Midbrain (tissue), 1 donor: ENCODE data around the gene SERTAD3.
"Not testable (repeated sequence)": the region's sequence is repeated elsewhere in the genome, so short reads cannot be mapped to it uniquely, and the experiment has no call there.

ENCODE experiments used
- DNase-seq: peaks from one replicate; lab custom pipeline; 2025; lab: John Stamatoyannopoulos, UW

SERTAD3 gene

DNA sequence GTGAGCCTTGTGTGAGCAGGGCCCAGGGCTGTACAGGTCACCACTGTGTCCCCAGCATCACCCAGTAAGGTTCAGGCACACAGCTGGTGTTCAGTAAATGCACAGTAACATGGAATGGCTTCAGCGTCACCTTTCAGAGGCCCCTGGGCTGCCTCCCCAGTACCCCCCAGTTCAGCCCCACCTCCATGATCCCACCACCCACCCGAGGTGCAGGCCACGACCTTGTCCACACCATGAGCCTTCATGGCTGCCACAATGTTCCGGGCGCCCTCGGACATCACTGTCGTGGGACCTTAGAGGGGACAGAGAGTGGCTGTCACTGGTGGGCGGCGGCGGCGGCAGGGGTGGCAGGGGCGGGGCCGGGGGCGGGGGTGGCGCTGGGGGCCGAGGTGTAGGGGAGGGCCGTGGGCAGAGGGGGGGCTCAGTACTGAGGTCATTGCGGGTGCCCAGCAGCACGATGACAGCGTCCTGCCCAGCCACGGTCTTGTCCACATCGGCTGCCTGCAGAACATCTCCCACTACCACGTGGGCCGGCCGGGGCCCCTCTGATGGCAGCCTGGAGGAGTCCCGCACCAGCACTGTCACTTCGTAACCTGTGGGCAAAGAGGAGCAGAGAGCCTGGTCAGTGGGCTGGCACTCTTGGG, 13.9 kb upstream of the SERTAD3 start:
- no peak for DNase-seq

DNA sequence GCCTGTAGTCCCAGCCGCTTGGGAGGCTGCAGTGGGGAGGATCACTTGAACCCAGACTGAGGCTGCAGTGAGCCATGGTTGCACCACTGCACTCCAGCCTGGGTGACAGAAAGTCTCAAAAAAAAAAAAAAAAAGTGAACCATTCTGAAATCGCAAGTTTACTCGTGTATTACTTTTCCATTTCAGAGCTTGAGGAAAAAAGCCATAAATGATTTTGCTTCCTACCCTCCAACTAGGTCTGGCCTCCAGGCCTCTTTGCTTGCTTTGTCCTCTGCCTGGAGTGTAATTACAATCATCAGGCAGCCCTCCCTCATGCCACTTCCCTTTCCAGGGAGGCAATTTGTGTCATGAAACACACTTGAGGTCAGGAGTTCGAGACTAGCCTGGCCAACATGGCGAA, 12.9 kb upstream of the SERTAD3 start:
- DNase-seq, result no peak

DNA sequence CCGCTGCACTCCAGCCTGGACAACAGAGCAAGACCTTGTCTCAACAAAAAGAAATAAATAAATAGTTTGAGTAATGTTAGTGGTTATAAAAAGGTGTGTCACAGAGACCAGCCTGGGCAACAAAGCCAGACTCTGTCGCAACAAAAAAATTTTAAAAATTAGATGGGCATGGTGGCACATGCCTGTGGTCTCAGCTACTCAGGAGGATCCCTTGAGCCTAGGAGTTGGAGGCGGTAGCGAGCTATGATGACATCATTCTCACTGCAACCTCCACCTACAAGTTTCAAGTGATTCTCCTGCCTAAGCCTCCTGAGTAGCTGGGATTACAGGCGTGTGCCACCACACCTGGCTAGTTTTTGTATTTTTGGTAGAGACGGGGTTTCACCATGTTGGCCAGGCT, 9.8 kb upstream of the SERTAD3 start:
- DNase-seq, result not testable (repeated sequence)

DNA sequence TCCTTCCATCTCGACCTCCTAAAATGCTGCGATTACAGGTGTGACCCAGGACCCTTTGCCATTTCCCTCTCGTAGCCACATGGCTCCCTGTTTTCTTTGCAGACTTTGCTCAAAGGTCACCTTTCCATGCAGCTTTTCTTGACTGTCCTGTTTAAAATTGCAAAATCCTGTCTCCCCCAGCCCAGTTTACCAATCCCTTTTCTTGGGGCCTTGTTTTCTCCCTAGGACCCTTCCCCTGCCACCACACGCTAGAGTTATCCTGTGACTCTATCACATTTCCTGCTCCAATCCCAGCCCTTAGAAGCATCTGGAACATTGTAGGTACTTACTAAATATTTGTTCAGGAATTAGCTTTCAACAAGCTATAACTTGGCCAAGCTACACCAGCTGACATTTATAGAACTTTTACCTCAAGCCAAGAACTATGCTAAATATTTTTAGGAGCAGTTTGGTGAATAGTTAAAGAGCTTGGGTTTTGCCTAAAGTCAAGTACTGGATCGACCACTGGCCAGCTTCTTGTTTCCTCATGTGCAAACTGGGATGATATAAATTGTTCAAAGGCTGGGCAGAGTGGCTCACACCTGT, 9.1 kb upstream of the SERTAD3 start:
- DNase-seq, result no peak

DNA sequence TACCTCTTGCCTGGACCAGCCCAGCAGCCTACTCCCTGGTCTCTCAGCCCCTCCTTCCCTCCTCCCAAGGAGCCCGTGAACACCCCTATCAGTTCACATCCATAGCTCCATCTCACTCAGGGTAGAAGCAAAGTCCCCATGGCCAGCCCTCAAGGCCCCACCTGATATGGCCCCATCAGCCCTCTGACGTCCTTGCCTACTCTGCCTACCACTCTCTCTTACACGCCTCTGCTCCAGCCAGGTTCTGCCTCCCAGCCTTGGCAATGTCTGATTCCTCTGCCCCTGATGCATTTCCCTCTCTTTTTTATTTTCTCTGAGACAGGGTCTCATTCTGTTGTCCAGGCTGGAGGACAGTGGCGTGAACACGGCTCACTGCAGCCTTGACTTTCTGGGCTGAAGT, 7.9 kb upstream of the SERTAD3 start:
- no peak for DNase-seq

DNA sequence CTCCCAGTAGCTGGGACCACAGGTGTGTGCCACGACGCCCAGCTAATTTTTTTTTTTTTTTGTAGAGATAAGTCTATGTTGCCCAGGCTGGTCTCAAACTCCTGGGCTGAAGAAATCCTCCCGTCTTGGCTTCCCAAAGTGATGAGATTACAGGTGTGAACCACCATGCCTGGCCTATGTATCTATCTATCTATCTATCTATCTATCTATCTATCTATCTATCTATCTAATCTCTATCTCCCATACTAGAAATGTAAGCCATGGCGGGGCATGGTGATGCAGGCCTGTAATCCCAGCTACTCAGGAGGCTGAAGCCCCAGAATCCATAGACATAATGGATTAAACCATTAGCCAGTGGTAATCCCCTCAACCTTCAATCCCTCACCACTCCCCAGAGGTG, 6.5 kb upstream of the SERTAD3 start:
- DNase-seq, result no peak

DNA sequence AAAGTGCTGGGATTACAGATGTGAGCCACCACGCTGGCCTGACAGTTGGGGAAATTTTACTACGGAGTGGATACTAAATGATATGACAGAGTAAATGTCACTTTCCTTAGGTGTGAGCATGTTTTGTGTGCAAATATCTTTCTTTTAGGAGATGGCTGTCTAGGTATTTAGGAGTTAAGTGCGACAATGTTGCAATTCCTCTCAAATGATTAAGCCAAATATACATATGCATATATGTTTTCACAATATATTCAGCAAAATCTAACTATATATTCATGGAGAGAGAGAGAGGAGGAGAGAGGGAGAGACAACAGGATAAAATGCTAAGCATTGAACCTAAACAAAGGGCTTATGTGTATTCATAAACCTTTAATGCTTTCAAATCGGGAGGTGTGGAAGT, 5.4 kb upstream of the SERTAD3 start:
- no peak for DNase-seq

DNA sequence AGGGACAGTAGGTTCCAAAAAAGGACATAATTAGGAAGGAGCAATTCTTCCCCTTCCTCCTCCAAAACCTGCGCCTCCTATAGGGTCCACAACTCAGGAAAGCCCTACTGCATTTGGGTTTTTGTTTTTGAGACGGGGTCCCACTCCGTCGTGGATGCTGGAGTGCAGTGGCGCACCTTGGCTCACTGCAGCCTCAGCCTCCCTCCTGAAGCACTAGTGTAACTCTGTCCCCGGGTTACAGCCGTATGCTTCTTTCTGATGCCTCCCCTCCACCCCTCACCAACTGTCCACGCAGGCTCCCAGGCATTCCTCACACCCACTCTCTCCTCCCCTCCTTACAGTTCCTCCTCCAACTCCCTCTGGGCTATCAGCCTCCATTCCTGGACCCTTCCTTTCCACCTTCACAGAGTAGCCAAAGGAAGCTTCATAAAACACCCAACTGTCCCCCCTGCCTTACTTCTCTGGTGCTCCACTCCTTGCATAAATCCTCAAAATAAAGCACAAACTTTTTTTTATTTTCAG, 2.2 kb upstream of the SERTAD3 start:
- no peak for DNase-seq

DNA sequence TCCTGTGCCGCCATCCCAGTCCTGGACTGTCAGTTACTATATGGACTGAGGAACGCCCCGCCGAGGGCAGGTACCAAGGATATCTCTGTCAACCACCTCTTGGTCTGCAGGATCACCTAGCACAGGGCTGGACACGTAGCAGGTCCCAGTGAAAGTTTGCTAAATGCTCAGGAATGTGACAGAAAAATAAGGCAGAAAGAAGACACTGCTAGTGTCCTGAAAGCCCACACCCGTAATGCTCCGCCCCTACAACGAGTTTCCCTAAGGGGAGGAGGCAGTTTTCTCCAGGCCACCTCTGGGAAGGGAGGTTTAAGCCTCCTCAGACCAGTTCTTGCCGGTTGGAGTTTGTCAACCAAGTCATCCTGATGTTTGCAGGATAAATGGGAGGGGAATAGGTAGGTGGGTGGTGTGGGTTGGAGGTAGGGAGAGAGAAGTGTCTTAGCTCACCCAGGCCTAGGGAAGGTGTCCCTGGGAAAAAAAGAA, 1.7 kb upstream of the SERTAD3 start:
- DNase-seq, result no peak

DNA sequence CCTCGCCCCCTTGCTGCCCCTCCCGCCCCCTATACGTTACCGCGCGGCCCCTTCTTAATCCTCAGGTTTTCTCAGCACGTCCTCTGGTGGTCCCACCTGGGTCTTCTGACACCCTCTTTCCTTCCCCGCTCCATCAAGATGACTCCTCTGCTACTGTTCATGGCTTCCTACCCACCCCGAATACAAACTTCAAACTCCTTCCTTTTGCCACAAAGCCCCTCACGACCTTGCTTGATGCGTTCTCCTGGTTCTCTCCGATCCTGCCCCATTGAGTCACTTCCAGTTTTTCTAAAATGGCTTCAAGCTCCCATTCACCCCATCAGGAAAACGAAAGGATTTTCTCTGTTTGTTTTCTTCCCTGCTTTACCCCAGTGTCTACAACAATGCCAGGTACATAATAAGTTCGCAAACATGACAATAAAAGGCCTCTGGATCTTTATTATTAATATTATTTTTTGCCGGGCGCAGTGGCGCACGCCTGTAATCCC, 734 bp upstream of the SERTAD3 start:
- no peak for DNase-seq

DNA sequence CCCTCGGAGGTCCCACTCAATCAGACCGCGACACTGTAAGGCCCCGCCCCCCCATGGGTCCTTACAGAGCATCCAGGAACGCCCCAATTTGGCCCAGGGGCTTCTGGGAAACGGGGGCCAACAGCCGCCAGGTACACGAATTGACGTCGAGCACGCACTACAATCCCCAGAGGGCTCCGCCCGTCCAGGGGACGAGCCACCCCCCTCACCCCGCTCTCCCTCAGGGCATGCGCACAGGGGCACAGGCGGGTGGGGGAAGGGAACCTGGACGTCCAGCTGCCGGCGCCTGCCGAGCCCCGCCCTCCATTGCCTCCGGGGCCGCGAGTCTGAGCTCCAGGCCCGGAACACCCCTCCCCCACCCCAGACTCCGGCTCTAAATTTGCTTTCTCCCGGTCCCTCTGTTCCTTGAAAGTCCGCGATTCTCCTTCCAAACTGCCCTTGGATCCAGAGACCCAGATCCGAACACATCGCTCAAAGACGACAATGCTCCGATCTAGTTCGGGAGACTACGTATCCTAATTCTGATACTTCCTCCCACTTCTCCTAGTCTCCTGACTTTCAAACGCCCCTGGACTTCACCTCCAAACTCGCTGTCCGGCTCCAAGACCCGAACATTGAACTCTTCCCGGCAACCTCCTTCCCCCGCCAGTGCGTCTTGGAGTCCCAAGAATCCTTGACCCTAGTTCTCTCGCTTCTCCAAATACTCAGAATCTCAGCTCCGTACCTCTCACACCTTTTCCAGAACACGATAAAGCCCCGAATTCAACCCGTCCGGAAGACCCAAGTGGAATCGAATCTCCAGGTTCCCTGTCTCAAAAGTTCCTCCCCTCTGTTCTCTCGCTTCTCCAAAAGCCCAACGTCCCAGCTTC, 770 bp downstream of the SERTAD3 start:
- peak; percentile 97 for DNase-seq

DNA sequence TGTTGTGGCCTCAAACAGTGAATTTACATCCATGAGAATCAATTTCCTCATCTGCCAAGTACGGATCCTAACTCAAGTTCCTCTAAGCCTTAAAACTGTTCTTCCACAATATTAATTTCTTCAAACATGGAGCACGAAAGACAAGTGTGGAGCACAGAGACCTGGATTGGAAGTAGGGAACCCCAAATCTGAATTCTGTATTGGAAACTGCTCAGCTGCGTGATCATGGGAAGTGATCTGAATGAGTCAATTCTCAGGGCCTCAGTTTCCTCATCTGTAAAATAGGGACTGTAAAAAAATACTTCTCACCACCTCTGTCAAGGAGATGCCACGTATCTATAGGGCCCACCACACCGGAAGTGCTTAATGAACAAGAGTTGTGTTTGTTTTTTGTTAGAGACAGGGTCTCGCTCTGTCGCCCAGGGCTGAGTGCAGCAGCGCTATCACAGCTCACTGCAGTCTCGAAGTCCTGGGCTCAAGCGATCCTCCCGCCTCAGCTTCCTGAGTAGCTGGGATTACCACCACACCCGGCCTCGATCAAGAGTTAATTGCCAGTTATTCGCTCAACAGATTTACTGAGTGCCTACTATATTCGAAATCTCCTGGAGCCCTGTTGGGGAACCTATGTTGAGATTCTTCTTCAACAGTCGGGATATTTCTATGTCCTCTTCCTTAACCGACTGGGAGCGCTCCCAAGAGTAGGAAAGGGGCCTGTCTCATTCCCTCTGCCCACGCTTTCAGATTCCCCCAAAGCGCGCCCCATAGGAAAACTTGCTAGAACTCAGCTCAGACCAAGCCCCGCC, 1.6 kb downstream of the SERTAD3 start:
- DNase-seq, result no peak

DNA sequence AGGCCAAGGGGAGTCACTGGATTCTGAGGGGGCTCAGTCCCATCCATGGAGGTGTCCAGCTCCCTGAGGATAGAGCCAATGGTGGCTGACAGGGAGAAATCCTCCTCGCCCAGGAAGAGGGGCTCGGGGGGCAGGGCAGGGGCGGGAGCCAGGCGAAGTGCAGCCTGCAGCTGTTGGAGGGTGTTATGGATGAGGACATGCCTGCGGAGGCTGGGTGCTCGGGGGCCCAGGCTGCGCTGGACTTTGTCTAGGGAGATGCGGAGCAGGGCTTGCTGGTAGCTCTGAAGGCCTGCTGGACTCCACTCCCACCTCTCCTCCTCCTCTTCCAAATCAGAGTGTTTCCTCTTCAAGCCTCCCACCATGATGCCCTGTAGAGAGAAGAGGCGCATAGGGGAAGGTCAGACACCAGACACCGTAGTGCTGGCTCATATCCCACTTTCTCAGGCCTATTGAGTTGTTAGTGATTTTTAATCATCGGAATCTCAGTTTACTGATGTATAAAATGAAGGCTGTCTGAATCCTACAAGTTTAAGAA, 2.3 kb downstream of the SERTAD3 start:
- DNase-seq, result no peak

DNA sequence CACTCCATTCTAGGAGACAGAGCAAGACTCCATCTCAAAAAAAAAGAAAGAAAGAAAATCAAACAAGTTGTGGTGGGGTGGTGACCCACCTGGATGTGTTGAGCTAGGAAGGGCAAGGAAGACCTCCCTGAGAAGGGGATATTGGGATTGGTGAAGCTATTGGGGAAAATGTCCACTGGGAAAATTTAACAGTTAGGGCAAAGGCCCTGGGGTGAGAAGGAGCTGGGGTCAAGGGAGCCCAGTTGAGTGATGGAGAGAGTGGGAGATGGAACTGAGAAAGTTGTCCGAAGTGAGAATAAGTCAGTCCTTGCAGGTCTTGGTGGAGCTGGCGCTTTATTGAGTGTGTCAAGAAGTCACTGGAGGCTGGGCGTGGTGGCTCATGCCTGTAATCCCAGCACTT, 5.9 kb downstream of the SERTAD3 start:
- no peak for DNase-seq

DNA sequence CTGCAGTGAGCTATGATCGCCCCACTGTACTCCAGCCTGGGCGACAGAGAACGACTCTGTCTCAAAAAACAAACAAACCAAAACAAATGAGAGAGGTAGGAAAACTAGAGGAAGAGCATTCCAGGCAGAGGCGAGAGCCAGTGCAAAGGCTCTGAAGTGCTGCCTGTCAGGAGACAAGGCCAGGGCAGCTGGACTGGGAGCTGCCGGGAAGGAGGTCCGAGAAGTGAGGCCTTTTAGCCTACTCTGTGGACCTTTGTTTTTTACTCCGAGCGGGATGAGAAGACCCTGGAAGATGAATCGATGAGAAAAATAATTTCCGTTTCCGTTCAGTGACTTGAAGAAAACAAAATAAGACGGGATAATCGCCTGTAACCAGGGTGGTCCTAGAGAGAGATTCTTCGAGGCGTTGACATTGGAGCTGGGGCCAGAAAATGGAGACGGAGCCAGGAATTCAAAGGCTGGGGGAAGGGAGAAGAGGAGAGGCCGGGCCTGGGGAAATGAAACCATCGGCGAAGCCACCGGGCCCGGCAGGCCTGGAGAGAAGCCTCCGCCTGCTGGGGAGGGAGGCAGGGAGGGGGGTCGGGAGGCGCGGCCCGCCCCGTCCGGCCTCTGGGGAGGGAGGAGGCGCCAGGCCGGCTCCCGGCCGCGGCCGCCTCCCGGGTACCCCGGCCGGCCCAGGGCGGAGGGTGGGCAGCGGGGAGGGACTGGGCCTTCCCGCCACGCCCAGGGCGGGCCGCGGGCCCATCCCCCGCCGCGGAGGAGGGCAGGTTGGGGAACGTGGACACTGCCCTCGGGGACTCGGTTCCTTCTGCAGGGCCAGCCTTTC, 10.5 kb downstream of the SERTAD3 start:
- peak; percentile 89 for DNase-seq

DNA sequence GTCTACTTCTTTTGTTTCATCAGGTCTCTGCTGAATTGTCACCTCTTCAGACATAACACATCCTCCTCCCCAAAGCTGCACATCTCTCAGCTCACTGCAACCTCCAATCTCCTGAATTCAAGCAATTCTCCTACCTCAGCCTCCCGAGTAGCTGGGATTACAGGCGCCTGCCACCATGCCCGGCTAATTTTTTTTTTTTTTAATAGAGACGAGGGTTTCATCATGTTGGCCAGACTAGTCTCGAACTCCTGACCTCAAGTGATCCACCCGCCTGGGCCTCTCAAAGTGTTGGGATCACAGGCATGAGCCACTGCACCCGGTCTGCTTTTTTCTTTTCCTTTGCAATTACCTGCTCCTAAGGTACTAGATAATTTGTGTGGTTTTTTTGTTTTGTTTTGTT, 11.4 kb downstream of the SERTAD3 start:
- not testable (repeated sequence) for DNase-seq

DNA sequence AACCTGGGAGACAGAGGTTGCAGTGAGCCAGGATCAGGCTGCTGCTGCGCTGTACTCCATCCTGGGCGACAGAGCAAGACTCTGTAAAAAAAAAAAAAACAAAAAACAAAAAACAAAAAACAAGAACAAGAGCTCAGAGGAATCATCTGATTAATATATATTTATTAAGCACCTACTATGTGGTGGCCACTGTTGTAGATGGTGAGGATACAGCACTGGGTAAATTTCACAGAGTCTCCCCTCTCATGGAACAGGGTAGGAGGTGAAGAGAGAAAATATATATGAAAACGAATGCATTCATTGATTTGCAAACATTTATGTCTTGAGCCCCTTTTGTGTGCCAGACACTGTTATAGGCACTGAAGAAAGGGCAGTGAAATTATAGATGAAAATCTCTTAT, 12.4 kb downstream of the SERTAD3 start:
- DNase-seq, result no peak

DNA sequence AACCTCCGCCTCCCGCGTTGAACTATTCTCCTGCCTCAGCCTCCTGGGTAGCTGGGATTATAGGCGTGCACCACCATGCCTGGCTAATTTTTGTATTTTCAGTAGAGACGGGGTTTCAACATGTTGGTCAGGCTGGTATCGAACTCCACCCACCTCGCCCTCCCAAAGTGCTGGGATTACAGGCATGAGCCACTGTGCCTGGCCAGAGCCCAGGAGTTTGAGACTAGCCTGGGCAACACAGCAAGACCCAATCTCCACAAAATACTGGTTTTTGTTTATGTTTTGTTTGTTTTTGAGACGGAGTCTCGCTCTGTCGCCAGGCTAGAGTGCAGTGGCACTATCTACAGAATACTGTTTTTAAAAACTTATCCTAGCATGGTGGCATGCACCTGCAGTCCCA, 13.9 kb downstream of the SERTAD3 start:
- not testable (repeated sequence) for DNase-seq

DNA sequence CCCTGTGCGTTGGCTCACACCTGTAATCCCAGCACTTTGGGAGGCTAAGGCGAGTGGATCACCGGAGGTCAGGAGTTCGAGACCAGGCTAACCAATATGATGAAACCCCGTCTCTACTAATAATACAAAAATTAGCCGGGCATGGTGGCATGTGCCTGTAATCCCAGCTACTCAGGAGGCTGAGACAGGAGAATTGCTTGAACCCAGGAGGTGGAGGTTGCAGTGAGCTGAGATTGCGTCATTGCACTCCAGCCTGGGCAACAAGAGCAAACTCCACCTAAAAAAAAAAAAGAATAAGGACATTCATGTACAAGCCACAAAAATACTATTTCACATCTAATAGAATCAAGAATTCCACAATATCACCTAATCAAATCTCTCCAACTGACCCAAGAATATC, 15.9 kb downstream of the SERTAD3 start:
- not testable (repeated sequence) for DNase-seq

DNA sequence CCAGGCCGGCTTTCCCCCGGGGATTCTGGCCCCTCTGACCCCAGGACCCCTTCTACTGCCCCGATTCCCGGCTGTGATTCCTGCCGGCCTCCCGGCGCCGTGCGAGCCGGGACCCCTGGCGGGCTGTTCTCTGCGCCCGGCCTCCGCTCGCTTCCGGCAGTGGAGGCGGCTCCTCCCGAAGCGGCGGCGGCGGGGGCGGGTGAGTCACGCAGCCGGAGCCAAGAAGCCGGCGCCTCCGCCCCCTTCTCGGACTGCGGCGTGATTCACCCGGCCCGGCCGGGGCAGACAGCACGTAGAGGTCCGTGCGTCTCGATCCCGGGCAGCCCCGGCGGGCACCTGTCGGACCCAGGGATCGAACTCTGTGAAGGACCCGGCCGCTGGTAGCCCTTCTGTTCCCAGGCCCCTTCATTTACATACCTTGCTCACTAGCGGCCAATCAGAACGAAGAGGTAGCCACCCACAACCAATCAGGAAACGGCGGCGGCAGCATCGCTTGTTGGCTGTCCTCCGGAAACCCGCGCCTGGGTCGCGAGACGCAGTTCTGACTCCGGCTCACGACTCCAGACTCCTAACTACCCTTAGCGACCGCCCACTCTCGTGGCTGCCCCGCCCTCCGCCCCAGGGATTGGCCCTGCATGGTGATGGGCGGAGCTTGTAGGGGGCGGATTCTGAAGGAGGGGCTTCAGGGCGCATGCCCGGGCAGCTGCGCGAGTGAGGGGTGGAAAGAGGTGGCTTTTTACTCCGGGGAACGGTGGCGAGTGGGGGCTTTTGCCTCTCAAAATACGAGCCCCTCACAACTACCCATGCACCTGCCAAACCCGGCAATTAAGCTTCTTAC, 18.5 kb downstream of the SERTAD3 start, which contains the start of gene SERTAD1:
Gene SERTAD1, minus strand, starts transcription at position 543 of the 838 bp plus-strand sequence. CDS start 2,446 bp downstream, outside the sequence.
- peak; percentile 100 for DNase-seq
